ENCODE measurements around the gene CHCHD6.

DNA sequence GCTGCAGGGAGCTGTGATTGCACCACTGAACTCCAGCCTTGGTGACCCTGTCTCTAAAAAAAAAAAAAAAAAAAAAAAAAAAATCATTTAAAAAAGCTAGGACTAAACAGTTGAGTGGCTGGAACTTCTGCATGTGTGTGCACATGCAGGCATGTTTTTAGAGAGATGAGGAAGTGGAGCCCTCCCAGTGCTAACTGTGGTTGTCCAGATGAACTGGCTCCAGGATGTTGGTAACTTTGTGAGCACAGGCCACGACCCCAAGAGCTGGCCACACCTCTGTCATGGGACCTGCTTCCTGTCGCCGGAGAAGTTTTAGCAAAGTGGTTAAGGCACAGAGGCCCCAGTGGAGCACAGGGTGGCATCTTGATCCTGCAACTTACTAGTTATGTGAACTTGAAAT is 27.0 kb downstream of the CHCHD6 start:
- TF ChIP-seq, protein P1, sequence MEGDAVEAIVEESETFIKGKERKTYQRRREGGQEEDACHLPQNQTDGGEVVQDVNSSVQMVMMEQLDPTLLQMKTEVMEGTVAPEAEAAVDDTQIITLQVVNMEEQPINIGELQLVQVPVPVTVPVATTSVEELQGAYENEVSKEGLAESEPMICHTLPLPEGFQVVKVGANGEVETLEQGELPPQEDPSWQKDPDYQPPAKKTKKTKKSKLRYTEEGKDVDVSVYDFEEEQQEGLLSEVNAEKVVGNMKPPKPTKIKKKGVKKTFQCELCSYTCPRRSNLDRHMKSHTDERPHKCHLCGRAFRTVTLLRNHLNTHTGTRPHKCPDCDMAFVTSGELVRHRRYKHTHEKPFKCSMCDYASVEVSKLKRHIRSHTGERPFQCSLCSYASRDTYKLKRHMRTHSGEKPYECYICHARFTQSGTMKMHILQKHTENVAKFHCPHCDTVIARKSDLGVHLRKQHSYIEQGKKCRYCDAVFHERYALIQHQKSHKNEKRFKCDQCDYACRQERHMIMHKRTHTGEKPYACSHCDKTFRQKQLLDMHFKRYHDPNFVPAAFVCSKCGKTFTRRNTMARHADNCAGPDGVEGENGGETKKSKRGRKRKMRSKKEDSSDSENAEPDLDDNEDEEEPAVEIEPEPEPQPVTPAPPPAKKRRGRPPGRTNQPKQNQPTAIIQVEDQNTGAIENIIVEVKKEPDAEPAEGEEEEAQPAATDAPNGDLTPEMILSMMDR (conservative IDR thresholded peaks at IDR 0.05; ENCODE audit: low read depth, low read length), result no peak
- TF ChIP-seq EZH2 (IDR thresholded peaks at IDR 0.05; ENCODE audit: low read length, unreplicated experiment) (no peak), EZH2phosphoT487 (IDR thresholded peaks at IDR 0.05; ENCODE audit: borderline replicate concordance, low read length) (no peak)

Measured in PC-3 (cell line).